Activated CD4-positive, alpha-beta T cell treated with anti-CD3 and anti-CD28 coated beads for 4 hours (primary cell): Measurements from ENCODE around the gene FAM151B.
"Not testable (repeated sequence)": the region's sequence is repeated elsewhere in the genome, so short reads cannot be mapped to it uniquely, and the experiment has no call there.

Experiments
- DNase-seq, 2 donors: peaks; one replicate each; pipeline ENCODE4 v3.0.0-alpha.2; 2020

The FAM151B gene

GRCh38 chr5:80487829-80488721 is at the start of gene FAM151B:
Gene FAM151B, plus strand, starts transcription at chr5:80488100. Its CDS starts 24 bp downstream, at chr5:80488124.
- peak; percentile 65 to 71 for DNase-seq

GRCh38 chr5:80438739-80439138 is 49.2 kb upstream of the FAM151B start:
- DNase-seq: no peak

- no peak for DNase-seq
Measured at GRCh38 chr5:80439213-80439612, 48.7 kb upstream of the FAM151B start.

- DNase-seq: no peak
Measured at GRCh38 chr5:80442742-80443141, 45.2 kb upstream of the FAM151B start.

- DNase-seq: no peak
Measured at GRCh38 chr5:80453366-80453765, 34.5 kb upstream of the FAM151B start.

GRCh38 chr5:80463269-80463668 is 24.6 kb upstream of the FAM151B start:
- DNase-seq: no peak

GRCh38 chr5:80466669-80467485 is 21.0 kb upstream of the FAM151B start:
- no peak for DNase-seq

- no peak for DNase-seq
Measured at GRCh38 chr5:80468131-80468530, 19.8 kb upstream of the FAM151B start.

- not testable (repeated sequence) for DNase-seq
Measured at GRCh38 chr5:80470631-80471030, 17.3 kb upstream of the FAM151B start.

GRCh38 chr5:80474929-80475328 is 13.0 kb upstream of the FAM151B start:
- no peak for DNase-seq

- no peak for DNase-seq
Measured at GRCh38 chr5:80479713-80480112, 8.2 kb upstream of the FAM151B start.

GRCh38 chr5:80480354-80480753 is 7.5 kb upstream of the FAM151B start:
- no peak for DNase-seq

GRCh38 chr5:80481019-80481893 is 6.6 kb upstream of the FAM151B start:
- peak; percentile 14 to 19 for DNase-seq

GRCh38 chr5:80482578-80482977 is 5.3 kb upstream of the FAM151B start:
- DNase-seq: no peak

GRCh38 chr5:80483636-80484232 is 4.2 kb upstream of the FAM151B start:
- DNase-seq: no peak

GRCh38 chr5:80487444-80487828 is 464 bp upstream of the FAM151B start:
- no peak for DNase-seq

GRCh38 chr5:80491296-80491695 is 3.4 kb downstream of the FAM151B start:
- no peak for DNase-seq

- no peak for DNase-seq
Measured at GRCh38 chr5:80492741-80493140, 4.8 kb downstream of the FAM151B start.

- DNase-seq: not testable (repeated sequence)
Measured at GRCh38 chr5:80493443-80493842, 5.5 kb downstream of the FAM151B start.

GRCh38 chr5:80495891-80496290 is 8.0 kb downstream of the FAM151B start:
- no peak for DNase-seq

GRCh38 chr5:80502800-80503199 is 14.9 kb downstream of the FAM151B start:
- no peak for DNase-seq

- DNase-seq: no peak
Measured at GRCh38 chr5:80503641-80504040, 15.7 kb downstream of the FAM151B start.
